Keratinocyte (primary cell): ENCODE results near the gene DR1.

Experiments
- EZH2 ChIP-seq: IDR thresholded peaks from one replicate; pipeline ENCODE4 v1.6.1; 2012; ENCODE audit warnings: inconsistent platforms, mild to moderate bottlenecking, low read length, moderate library complexity
- TF ChIP-seq, protein P1 (sequence below), 3 experiments: IDR thresholded peaks in 1 of 3; conservative IDR thresholded peaks in 1 of 3; optimal IDR thresholded peaks in 1 of 3; 2 replicates in 2 of 3; 3 replicates in 1 of 3; pipeline versions ENCODE3 to v1.5.1; 2011; ENCODE audit warnings: low read length in 3 of 3, mild to moderate bottlenecking in 3 of 3, moderate library complexity in 2 of 3, control low read depth in 1 of 3, inconsistent platforms in 1 of 3; ENCODE audit not compliant: insufficient read depth in 2 of 3; ENCODE audit errors: extremely low read depth in 1 of 3

DNA sequence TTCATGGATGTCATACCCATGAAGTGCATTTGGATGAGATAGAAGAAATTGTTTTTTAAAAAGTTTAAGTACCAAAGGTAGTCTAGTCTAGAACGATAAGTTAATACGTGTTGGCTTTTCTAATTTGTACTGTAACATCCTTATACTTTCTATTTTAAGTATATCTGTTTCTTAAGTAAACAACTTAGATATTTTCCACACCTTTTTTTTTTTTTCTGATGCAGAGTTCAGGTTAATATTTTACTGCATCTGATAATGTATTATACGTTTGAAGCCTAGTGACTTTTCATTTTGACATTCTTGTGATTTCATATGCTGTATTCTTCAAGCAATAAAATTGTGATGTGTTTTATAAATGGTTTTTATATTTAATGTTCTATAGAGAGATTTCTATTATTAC lies 16.5 kb downstream of the DR1 start:
- TF ChIP-seq, protein P1, sequence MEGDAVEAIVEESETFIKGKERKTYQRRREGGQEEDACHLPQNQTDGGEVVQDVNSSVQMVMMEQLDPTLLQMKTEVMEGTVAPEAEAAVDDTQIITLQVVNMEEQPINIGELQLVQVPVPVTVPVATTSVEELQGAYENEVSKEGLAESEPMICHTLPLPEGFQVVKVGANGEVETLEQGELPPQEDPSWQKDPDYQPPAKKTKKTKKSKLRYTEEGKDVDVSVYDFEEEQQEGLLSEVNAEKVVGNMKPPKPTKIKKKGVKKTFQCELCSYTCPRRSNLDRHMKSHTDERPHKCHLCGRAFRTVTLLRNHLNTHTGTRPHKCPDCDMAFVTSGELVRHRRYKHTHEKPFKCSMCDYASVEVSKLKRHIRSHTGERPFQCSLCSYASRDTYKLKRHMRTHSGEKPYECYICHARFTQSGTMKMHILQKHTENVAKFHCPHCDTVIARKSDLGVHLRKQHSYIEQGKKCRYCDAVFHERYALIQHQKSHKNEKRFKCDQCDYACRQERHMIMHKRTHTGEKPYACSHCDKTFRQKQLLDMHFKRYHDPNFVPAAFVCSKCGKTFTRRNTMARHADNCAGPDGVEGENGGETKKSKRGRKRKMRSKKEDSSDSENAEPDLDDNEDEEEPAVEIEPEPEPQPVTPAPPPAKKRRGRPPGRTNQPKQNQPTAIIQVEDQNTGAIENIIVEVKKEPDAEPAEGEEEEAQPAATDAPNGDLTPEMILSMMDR (optimal IDR thresholded peaks at IDR 0.05 in 1 of 3, IDR thresholded peaks at IDR 0.05 in 1 of 3, conservative IDR thresholded peaks at IDR 0.05 in 1 of 3; ENCODE audit: extremely low read depth in 1 of 3, insufficient read depth in 2 of 3, low read length in 3 of 3), result no peak
- no peak for TF ChIP-seq EZH2
